Measurements from ENCODE around the gene KLHL40. TPM values are rescaled to one million over a fixed set of nuclear protein-coding genes. Genes with fewer than 3 reads are reported as not detected.

KLHL40 gene
- total and polyA plus RNA-seq, 2 donors (not counting 1 experiment from before 2014, with no cell fraction given), result not detected

DNA sequence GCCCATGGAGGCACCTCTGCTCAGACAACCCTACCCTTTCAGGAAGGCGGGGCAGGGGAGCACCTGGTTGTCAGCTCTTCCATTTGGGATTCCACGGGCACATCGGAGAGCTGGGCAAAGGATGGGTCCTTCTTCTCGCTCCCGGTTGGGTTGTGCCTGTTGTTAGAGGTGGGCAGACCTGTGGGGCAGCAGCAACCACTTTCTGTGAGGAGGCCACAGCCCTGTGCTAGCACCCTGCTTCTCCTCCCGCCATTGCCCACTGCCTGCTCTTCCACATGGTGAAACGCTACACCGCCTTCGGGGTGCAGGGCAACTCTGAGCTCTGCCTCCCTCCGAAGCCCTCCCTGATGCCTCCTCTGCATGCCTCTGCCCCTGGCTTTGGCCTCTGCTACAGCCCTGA lies 24.3 kb downstream of the KLHL40 start:
- no peak for TF ChIP-seq CTCF (IDR thresholded peaks at IDR 0.05)
- no peak for TF ChIP-seq EZH2 (IDR thresholded peaks at IDR 0.05; ENCODE audit: borderline replicate concordance, insufficient read depth, low read depth, low read length, poor library complexity, severe bottlenecking)
- peaks cover 15 to 16% of the 10 kb centered on the region in 2 donors for H3K4me1 ChIP-seq (ENCODE audit: control insufficient read depth in 2 of 2, insufficient read depth in 2 of 2, low read length in 2 of 2)
- WGBS (ENCODE audit: insufficient coverage), result 100% methylated on average over 3 of the region's 10 CpGs
- no peaks in the 10 kb centered on the region for H4K20me1 ChIP-seq (ENCODE audit: control insufficient read depth, insufficient read depth, low read length, poor library complexity, severe bottlenecking)
- intact Hi-C loops (cut with micrococcal nuclease), result no loop called here
- DNase-seq (no peak), ATAC-seq (ENCODE audit: low read depth) (no peak)
- H2AFZ ChIP-seq (ENCODE audit: insufficient read depth, low read depth, low read length, poor library complexity, severe bottlenecking), result no peak overlapping the region
- no peak overlapping the region for H3K4me3 Mint-ChIP-seq
- no peaks in the 10 kb centered on the region for H3K9me3 ChIP-seq (ENCODE audit: control extremely low read depth in 1 of 3, control insufficient read depth in 2 of 3, insufficient read depth in 1 of 3, low read length in 2 of 3)
- H3K27ac ChIP-seq (ENCODE audit: low read length in 2 of 2), result no peak overlapping the region
- CTCF ChIA-PET, result no interaction called here
- POLR2A ChIA-PET, result no interaction called here
- H3K9ac ChIP-seq (ENCODE audit: low read length), result no peak overlapping the region
- H3K27ac Mint-ChIP-seq, result no peak overlapping the region
- H3K36me3 ChIP-seq (replicated peaks in 1 of 2; ENCODE audit: control extremely low read depth in 1 of 2, control insufficient read depth in 1 of 2, extremely low read depth in 1 of 2, insufficient read depth in 2 of 2, low read length in 1 of 2), result no peaks in the 10 kb centered on the region
- no peaks in the 10 kb centered on the region for H3K27me3 ChIP-seq (replicated peaks in 1 of 4; ENCODE audit: control extremely low read depth in 1 of 4, control insufficient read depth in 3 of 4, insufficient read depth in 4 of 4, low read length in 3 of 4)
- H3K4me3 ChIP-seq (ENCODE audit: control extremely low read depth in 1 of 5, extremely low read depth in 1 of 5, insufficient read depth in 1 of 5, low read depth in 2 of 5, low read length in 4 of 5), result no peak overlapping the region
- H3K79me2 ChIP-seq (ENCODE audit: control insufficient read depth, insufficient read depth, low read length), result no peaks in the 10 kb centered on the region
- no peaks in the 10 kb centered on the region for H3K27me3 Mint-ChIP-seq
- no peak overlapping the region for H3K4me2 ChIP-seq (replicated peaks; ENCODE audit: low read depth, low read length, poor library complexity, severe bottlenecking)
- peaks cover 18% of the 10 kb centered on the region for H3K4me1 Mint-ChIP-seq
- no peaks in the 10 kb centered on the region for H3K9me3 Mint-ChIP-seq (ENCODE audit: insufficient read depth)

DNA sequence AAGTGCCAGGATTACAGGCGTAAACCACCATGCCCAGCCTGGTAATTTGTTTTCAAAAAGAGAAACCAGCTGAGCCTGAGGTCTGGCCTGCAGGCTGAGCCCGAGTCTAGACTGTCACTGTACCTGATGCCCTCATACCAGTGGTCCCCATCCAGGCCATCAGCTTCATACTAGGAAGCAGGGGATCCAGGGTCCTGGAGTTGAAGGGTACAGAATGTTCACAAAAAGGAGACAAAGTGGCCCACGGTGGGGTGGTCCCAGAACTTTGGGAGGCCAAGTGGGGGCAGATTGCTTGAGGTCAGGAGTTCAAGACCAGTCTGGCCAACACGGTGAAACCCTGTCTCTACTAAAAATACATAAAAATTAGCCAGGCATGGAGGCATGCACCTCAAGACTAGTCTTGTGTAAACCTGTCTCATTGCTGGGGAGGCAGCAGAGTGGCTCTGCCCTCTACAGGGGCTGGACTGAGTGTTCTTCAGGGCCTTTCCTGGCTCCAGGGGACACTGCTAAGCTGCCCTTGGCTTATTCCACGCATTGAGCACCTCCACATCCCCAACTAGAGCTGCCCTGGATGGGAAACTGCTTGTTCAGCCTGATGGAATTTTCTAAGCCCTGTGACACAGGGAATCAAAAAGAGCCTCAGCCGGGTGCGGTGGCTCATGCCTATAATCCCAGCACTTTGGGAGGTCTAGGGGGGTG lies 25.1 kb downstream of the KLHL40 start:
- DNase-seq, result no peak
- H3K27ac ChIP-seq (ENCODE audit: low read length in 2 of 2), result no peak overlapping the region
- H3K9me3 ChIP-seq (ENCODE audit: control extremely low read depth in 1 of 3, control insufficient read depth in 2 of 3, insufficient read depth in 1 of 3, low read length in 2 of 3), result no peaks in the 10 kb centered on the region
- no peaks in the 10 kb centered on the region for H3K27me3 ChIP-seq (replicated peaks in 1 of 4; ENCODE audit: control extremely low read depth in 1 of 4, control insufficient read depth in 3 of 4, insufficient read depth in 4 of 4, low read length in 3 of 4)
- H3K79me2 ChIP-seq (ENCODE audit: control insufficient read depth, insufficient read depth, low read length), result no peaks in the 10 kb centered on the region
- no peak overlapping the region for H3K27ac Mint-ChIP-seq
- peaks cover 15 to 16% of the 10 kb centered on the region in 2 donors for H3K4me1 ChIP-seq (ENCODE audit: control insufficient read depth in 2 of 2, insufficient read depth in 2 of 2, low read length in 2 of 2)
- TF ChIP-seq CTCF (IDR thresholded peaks at IDR 0.05), result no peak
- no peak for ATAC-seq (ENCODE audit: low read depth)
- CTCF ChIA-PET, result no interaction called here
- no peak overlapping the region for H3K4me3 ChIP-seq (ENCODE audit: control extremely low read depth in 1 of 5, extremely low read depth in 1 of 5, insufficient read depth in 1 of 5, low read depth in 2 of 5, low read length in 4 of 5)
- H3K27me3 Mint-ChIP-seq, result no peaks in the 10 kb centered on the region
- H3K9ac ChIP-seq (ENCODE audit: low read length), result no peak overlapping the region
- H3K36me3 ChIP-seq (replicated peaks in 1 of 2; ENCODE audit: control extremely low read depth in 1 of 2, control insufficient read depth in 1 of 2, extremely low read depth in 1 of 2, insufficient read depth in 2 of 2, low read length in 1 of 2), result no peaks in the 10 kb centered on the region
- no peak overlapping the region for H3K4me3 Mint-ChIP-seq
- WGBS (ENCODE audit: insufficient coverage), result 77% methylated on average over 4 of the region's 7 CpGs
- H4K20me1 ChIP-seq (ENCODE audit: control insufficient read depth, insufficient read depth, low read length, poor library complexity, severe bottlenecking), result no peaks in the 10 kb centered on the region
- no peak overlapping the region for H2AFZ ChIP-seq (ENCODE audit: insufficient read depth, low read depth, low read length, poor library complexity, severe bottlenecking)
- H3K9me3 Mint-ChIP-seq (ENCODE audit: insufficient read depth), result no peaks in the 10 kb centered on the region
- POLR2A ChIA-PET, result no interaction called here
- H3K4me1 Mint-ChIP-seq, result peaks cover 18% of the 10 kb centered on the region
- intact Hi-C loops (cut with micrococcal nuclease), result no loop called here
- H3K4me2 ChIP-seq (replicated peaks; ENCODE audit: low read depth, low read length, poor library complexity, severe bottlenecking), result no peak overlapping the region

All from B cell (primary cell).